Measurements from ENCODE around the gene FZD2.

DNA sequence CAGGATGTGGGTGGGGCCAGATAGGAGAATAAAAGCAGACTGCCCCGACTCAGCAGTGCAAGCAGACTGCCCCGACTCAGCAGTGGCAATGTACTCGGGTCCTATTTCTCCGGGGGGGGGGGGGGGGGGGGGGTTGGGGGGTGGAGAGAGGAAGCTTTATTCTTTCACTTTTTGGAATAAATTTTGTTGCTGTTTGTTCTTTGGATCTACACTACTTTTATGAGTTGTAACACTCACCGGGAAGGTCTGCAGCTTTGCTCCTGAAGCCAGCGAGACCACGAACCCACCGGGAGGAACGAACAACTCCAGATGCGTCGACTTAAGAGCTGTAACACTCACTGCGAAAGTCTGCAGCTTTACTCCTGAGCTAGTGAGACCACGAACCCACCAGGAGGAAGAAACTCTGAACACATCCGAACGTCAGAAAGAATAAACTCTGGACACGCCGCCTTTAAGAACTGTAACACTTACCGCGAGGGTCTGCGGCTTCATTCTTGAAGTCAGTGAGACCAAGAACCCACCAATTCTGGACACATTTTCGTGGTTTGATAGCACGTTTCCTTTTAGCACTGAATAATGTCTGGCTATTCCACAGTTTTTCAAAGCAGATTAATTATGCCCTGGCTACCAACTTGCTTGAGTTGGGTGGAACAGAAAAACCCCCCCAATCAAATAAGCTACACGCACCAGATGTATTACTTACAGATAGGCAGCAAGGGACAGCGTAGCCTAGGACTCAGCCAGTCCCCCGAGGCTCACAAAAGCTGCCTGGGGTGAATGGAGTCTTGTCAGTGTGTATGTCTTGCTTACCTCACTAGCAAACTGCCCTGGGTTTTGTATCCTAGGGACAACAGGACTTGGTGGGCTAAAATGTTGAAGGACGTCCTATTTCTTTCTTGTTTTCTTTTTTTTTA lies 11.9 kb downstream of the FZD2 start:
- TF ChIP-seq EZH2phosphoT487 (IDR thresholded peaks at IDR 0.05; ENCODE audit: insufficient read depth, low read depth) (no peak), EZH2 (IDR thresholded peaks at IDR 0.05; ENCODE audit: insufficient read depth, poor library complexity, severe bottlenecking) (no peak)
